Peyer's patch (tissue), 4 donors: ENCODE results near the gene ACAP1.

Experiments
- POLR2A ChIP-seq, 2 donors: fragments of 450-650 bp; IDR thresholded peaks; one replicate each; pipeline ENCODE4 v1.5.1; 2017; ENCODE audit warnings: antibody characterized with exemption in 2 of 2, mild to moderate bottlenecking in 2 of 2, moderate library complexity in 2 of 2
- TF ChIP-seq, protein P1 (sequence below), 6 experiments: fragments of 450-650 bp in 4 of 6; fragments of 200-600 bp in 2 of 6; sonication (generic) in 1 of 6; IDR thresholded peaks; one replicate each; pipeline ENCODE4 v1.5.1; 2017 to 2019; ENCODE audit warnings: antibody characterized with exemption in 6 of 6, mild to moderate bottlenecking in 3 of 6, moderate library complexity in 1 of 6

DNA sequence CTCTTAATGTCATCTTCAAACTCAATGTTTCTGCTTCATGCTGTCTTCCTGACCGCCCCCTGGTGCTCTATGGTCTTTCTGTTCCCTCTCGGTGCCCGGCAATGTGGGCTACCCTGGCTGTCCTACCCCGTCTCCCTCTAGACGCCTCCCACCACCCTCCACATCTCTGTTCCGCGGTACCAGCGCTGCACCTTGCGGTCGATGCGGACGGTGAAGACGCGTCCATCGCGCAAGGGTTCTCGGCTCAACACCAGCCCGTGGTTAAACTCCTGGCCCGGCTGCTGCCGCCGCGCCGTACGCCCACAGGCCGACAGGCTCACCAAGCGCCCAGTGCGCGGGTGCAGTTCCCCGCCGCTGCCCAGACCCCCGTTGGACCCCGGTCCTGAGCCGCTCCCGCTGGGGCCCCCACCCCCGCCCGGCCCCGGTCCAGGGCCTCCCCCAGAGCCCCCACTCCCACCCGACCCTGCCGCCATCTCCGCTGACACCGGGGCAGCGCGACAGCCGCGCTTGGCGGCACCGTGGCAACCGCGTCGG, 7.4 kb upstream of the ACAP1 start, which contains the start of gene NEURL4:
- no peak for TF ChIP-seq POLR2A (IDR thresholded peaks at IDR 0.05)
- TF ChIP-seq, protein P1, sequence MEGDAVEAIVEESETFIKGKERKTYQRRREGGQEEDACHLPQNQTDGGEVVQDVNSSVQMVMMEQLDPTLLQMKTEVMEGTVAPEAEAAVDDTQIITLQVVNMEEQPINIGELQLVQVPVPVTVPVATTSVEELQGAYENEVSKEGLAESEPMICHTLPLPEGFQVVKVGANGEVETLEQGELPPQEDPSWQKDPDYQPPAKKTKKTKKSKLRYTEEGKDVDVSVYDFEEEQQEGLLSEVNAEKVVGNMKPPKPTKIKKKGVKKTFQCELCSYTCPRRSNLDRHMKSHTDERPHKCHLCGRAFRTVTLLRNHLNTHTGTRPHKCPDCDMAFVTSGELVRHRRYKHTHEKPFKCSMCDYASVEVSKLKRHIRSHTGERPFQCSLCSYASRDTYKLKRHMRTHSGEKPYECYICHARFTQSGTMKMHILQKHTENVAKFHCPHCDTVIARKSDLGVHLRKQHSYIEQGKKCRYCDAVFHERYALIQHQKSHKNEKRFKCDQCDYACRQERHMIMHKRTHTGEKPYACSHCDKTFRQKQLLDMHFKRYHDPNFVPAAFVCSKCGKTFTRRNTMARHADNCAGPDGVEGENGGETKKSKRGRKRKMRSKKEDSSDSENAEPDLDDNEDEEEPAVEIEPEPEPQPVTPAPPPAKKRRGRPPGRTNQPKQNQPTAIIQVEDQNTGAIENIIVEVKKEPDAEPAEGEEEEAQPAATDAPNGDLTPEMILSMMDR (IDR thresholded peaks at IDR 0.05), result no peak
